ENCODE data around the gene RERG.

The RERG gene

DNA sequence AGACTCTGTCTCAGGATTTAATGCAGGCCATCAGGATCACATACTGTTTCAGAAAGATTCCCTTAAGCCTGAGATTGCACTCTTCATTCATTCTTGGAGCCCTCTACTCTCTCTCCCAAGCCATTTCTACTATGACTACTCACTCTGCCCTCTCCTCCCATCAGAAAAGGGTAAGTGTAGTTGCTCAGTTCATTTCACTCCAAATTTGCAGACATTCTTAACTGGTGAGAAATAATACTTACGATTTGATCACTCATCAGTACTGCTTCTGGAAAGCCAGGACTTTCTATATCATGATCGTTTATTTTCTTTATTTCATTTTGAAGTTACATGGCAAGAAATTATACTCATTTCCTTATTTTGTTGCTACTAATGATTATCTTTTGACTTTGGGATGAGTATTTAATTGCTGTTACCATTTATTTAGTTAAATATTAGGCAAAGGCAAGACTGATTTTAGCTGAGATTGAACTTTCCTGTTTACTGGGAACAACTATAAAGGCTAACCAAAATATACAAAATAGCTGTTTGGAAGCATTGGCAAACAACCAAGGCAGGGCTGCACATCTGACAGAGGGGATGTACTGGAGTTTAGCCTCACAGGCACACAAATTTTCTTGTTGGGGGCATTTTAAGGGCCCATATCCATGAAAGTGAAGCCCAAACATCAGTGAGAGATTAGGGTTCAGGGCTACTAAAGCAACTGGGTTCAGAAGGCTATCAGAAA is 4.1 kb upstream of the RERG start:
- peaks cover 11% of the 10 kb centered on the region for H3K4me1 ChIP-seq
- H2AFZ ChIP-seq, result no peak overlapping the region
- peaks cover 3% of the 10 kb centered on the region for H3K79me2 ChIP-seq

GRCh38 chr12:15222219-15222618 is 1.0 kb upstream of the RERG start:
- H3K27ac ChIP-seq, result no peak overlapping the region

More for the DNA sequence above, 4.1 kb upstream of the RERG start:
- H3K4me3 ChIP-seq (ENCODE audit: low read depth, low read length), result no peak overlapping the region
- H3K36me3 ChIP-seq (ENCODE audit: control insufficient read depth, insufficient read depth, low read length), result no peaks in the 10 kb centered on the region
- H3K4me2 ChIP-seq (ENCODE audit: low read length), result no peak overlapping the region
- no peaks in the 10 kb centered on the region for H3K9me3 ChIP-seq (ENCODE audit: control insufficient read depth, low read length)
- no peak overlapping the region for H3K27ac ChIP-seq
- no peak overlapping the region for H3K9ac ChIP-seq
- no peaks in the 10 kb centered on the region for H3K27me3 ChIP-seq (ENCODE audit: control insufficient read depth, insufficient read depth, low read length)
- TF ChIP-seq, protein P1, sequence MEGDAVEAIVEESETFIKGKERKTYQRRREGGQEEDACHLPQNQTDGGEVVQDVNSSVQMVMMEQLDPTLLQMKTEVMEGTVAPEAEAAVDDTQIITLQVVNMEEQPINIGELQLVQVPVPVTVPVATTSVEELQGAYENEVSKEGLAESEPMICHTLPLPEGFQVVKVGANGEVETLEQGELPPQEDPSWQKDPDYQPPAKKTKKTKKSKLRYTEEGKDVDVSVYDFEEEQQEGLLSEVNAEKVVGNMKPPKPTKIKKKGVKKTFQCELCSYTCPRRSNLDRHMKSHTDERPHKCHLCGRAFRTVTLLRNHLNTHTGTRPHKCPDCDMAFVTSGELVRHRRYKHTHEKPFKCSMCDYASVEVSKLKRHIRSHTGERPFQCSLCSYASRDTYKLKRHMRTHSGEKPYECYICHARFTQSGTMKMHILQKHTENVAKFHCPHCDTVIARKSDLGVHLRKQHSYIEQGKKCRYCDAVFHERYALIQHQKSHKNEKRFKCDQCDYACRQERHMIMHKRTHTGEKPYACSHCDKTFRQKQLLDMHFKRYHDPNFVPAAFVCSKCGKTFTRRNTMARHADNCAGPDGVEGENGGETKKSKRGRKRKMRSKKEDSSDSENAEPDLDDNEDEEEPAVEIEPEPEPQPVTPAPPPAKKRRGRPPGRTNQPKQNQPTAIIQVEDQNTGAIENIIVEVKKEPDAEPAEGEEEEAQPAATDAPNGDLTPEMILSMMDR (IDR thresholded peaks at IDR 0.05), result no peak

GRCh38 chr12:15220451-15220850 is 766 bp downstream of the RERG start:
- H3K27me3 ChIP-seq (ENCODE audit: control insufficient read depth, insufficient read depth, low read length), result no peaks in the 10 kb centered on the region
- no peaks in the 10 kb centered on the region for H3K9me3 ChIP-seq (ENCODE audit: control insufficient read depth, low read length)
- H3K4me3 ChIP-seq (ENCODE audit: low read depth, low read length), result peak overlapping the region; percentile 43
- peaks cover 20% of the 10 kb centered on the region for H3K4me1 ChIP-seq
- TF ChIP-seq, protein P1 (IDR thresholded peaks at IDR 0.05), result no peak
- peak overlapping the region; percentile 80 for H3K27ac ChIP-seq
- H3K4me2 ChIP-seq (ENCODE audit: low read length), result peak overlapping the region; percentile 88
- H3K79me2 ChIP-seq, result peaks cover 3% of the 10 kb centered on the region
- H3K9ac ChIP-seq, result peak overlapping the region; percentile 9
- H3K36me3 ChIP-seq (ENCODE audit: control insufficient read depth, insufficient read depth, low read length), result no peaks in the 10 kb centered on the region
- peak overlapping the region; percentile 83 for H2AFZ ChIP-seq

More at GRCh38 chr12:15222219-15222618, 1.0 kb upstream of the RERG start:
- Histone ChIP-seq H3K4me3 (ENCODE audit: low read depth, low read length) (no peak overlapping the region), H3K9ac (no peak overlapping the region), H3K4me1 (peaks cover 13% of the 10 kb centered on the region), H3K79me2 (peaks cover 3% of the 10 kb centered on the region), H3K36me3 (ENCODE audit: control insufficient read depth, insufficient read depth, low read length) (no peaks in the 10 kb centered on the region), H3K9me3 (ENCODE audit: control insufficient read depth, low read length) (no peaks in the 10 kb centered on the region), H2AFZ (peak overlapping the region; percentile 83), H3K4me2 (ENCODE audit: low read length) (no peak overlapping the region), H3K27me3 (ENCODE audit: control insufficient read depth, insufficient read depth, low read length) (no peaks in the 10 kb centered on the region)
- TF ChIP-seq, protein P1 (IDR thresholded peaks at IDR 0.05), result no peak

DNA sequence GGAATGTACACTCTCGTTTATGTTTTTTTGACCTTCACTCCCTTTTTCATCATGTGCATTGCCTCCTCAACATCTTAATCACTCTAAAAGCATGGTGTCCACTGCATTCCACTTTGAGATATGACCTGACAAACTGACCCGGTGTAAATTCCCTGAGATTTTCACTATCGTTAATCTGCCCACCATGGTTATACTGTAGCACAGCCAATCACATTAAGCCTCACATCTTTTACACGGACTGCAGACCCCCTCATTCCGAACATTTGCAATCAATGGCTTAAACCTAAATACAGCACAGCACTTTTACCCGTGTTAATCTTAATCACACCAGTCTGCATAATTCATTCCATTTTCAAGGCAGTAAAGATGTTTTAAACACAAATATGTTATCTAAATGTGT is 2.4 kb downstream of the RERG start:
- Histone ChIP-seq H3K27ac (no peak overlapping the region), H3K36me3 (ENCODE audit: control insufficient read depth, insufficient read depth, low read length) (no peaks in the 10 kb centered on the region), H3K79me2 (peaks cover 3% of the 10 kb centered on the region), H3K4me2 (ENCODE audit: low read length) (no peak overlapping the region), H3K9ac (no peak overlapping the region), H3K9me3 (ENCODE audit: control insufficient read depth, low read length) (no peaks in the 10 kb centered on the region), H3K27me3 (ENCODE audit: control insufficient read depth, insufficient read depth, low read length) (no peaks in the 10 kb centered on the region), H2AFZ (no peak overlapping the region), H3K4me1 (peaks cover 31% of the 10 kb centered on the region), H3K4me3 (ENCODE audit: low read depth, low read length) (no peak overlapping the region)
- TF ChIP-seq, protein P1 (IDR thresholded peaks at IDR 0.05), result no peak

All from parathyroid adenoma (tissue), 2 donors.